BLaER1 treated with 17β-estradiol and CSF1 and Interleukin-3, amounts not matched to agents 10 nM and 100 nM (cell line): Measurements from ENCODE around the gene ZNF436.

Experiments used
- H3K27ac ChIP-seq, 11 experiments: shearing (Covaris generic); formaldehyde crosslinking; 2 replicates each; pipeline ENCODE4 v1.8.1; 2022
- H3K27me3 ChIP-seq, 11 experiments: shearing (Covaris generic); formaldehyde crosslinking; 2 replicates each; pipeline ENCODE4 v1.8.1; 2022
- H3K36me3 ChIP-seq, 11 experiments: shearing (Covaris generic); formaldehyde crosslinking; 2 replicates each; pipeline ENCODE4 v1.8.1; 2022
- H3K4me1 ChIP-seq, 10 experiments: shearing (Covaris generic); formaldehyde crosslinking; 2 replicates each; pipeline ENCODE4 v1.8.1; 2022
- H3K4me2 ChIP-seq, 11 experiments: shearing (Covaris generic); formaldehyde crosslinking; 2 replicates each; pipeline ENCODE4 v1.8.1; 2022
- H3K4me3 ChIP-seq, 10 experiments: shearing (Covaris generic); formaldehyde crosslinking; 2 replicates each; pipeline ENCODE4 v1.8.1; 2022
- H3K9ac ChIP-seq, 11 experiments: shearing (Covaris generic); formaldehyde crosslinking; 2 replicates each; pipeline ENCODE4 v1.8.1; 2022
- H3K9me3 ChIP-seq, 11 experiments: shearing (Covaris generic); formaldehyde crosslinking; replicated peaks in 1 of 11; 2 replicates each; pipeline ENCODE4 v1.8.1; 2022
- H4K20me1 ChIP-seq, 11 experiments: shearing (Covaris generic); formaldehyde crosslinking; 2 replicates each; pipeline ENCODE4 v1.8.1; 2022
- Cebpa-rat ChIP-seq, 11 experiments: shearing (Covaris generic); IDR thresholded peaks; 2 replicates each; pipeline ENCODE4 v1.8.1; 2022

ZNF436 gene

DNA sequence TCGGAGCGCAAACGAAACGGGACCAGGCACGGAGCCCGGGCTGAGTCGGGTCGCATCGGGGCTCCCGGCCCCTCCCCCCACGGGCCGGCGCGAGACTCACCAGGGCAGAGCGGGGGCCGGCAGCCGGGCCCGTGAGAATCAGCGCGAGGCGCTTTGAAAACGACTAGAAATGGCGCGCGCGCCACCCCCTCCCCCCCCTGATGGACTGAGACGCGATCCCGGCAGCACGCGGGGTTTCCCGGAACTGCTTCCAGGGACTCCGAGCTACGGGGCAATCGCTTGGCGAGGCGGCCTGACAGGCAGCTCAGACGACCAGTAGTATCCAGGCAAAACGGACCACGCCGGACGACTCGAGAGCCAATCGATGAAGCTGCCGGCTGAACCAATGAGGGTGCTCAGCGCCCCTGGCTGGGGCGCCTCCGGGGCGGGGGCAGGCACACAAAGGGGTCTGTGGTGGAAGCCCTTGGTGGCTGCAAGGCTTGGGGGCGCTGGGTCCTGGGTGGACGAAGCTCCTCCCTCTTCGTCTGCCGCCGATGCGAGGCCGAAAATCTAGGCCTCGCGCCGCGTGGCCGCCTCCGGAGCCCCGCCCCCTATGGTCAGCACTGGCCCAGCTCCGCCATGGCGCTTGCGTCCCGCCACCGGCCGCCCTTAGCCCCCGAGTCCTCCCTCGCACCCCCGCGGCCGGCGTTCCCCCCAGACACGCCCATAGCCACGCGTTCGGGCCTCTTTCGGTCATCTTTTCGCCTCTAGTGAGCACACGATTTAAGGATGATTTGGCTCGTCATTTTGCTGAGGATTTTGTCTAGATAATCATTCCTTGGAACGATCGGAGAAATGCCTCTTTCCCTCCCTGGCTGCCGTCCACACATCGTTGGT lies 25.3 kb downstream of the ZNF436 start, which contains the start of gene HNRNPR:
HNRNPR (minus strand) TSS at position 174 of the 876 bp plus-strand sequence. CDS start 3,276 bp downstream, outside the sequence.
- H3K27ac ChIP-seq = peak within 1 kb of the TSS; percentile 85 to 100 (median 97)
- peaks cover 0 to 20% (median 13%) of the 10 kb centered on the region in 11 experiments; a peak in 9 of 22 replicates for H3K36me3 ChIP-seq
- H3K4me1 ChIP-seq = peaks cover 25 to 41% (median 38%) of the 10 kb centered on the region in 10 experiments
- H4K20me1 ChIP-seq = peaks cover 39 to 42% (median 41%) of the 10 kb centered on the region in 11 experiments
- H3K4me2 ChIP-seq = peak within 1 kb of the TSS; percentile 82 to 98 (median 93)
- peak within 1 kb of the TSS; percentile 94 to 99 (median 99) for H3K9ac ChIP-seq
- H3K9me3 ChIP-seq = peaks cover 0 to 13% (median 9%) of the 10 kb centered on the region in 11 experiments; a peak in 8 of 22 replicates
- no peak for TF ChIP-seq Cebpa-rat (IDR thresholded peaks at IDR 0.05)
- H3K27me3 ChIP-seq = no peaks in the 10 kb centered on the region
- peak within 1 kb of the TSS; percentile 71 to 89 (median 80) for H3K4me3 ChIP-seq

DNA sequence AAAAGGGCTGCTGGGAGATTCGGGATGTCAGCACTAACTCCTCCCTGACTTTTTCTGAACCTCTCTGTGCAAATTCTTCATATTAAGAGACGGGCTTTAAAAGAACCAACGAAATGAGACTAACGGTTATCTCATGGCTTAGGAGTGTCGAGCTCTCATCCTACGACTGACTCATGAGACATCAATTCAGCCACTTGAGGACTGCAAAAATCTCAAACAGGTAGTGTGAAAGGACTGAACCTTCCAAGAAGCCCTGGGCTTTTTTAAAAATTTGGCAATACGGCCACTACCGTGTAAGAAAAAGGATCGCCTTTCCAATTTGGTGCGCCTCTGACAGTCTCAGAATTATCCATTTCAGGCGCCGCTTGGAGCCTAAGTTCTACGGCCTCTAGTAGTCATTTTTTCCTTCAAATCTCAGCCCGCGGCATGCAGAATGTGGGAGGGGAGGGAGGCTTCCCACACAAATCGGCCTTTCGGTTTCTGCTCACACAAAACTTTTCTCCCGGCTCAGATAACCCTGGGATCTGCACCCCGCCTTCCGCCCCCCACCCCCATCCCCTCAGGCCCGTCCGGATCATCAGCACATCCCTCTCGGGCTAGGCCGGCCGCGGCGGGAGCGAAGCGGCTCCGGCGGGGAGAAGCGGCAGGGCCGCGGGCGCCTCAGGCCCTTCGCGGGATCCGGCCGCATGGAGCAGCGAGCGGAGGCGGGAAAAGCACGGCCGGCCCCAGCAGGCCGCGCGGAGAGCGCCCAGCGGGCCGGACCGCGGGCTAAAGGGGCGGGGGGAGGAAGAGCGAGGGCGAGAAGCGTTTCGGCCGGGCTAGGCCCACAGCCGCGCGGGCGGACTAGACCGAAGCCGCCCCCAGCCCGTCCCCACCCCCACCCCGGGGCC lies 26.2 kb downstream of the ZNF436 start:
- H4K20me1 ChIP-seq = peaks cover 48 to 50% (median 49%) of the 10 kb centered on the region in 11 experiments
- peak overlapping the region; percentile 85 to 100 (median 97) for H3K27ac ChIP-seq

DNA sequence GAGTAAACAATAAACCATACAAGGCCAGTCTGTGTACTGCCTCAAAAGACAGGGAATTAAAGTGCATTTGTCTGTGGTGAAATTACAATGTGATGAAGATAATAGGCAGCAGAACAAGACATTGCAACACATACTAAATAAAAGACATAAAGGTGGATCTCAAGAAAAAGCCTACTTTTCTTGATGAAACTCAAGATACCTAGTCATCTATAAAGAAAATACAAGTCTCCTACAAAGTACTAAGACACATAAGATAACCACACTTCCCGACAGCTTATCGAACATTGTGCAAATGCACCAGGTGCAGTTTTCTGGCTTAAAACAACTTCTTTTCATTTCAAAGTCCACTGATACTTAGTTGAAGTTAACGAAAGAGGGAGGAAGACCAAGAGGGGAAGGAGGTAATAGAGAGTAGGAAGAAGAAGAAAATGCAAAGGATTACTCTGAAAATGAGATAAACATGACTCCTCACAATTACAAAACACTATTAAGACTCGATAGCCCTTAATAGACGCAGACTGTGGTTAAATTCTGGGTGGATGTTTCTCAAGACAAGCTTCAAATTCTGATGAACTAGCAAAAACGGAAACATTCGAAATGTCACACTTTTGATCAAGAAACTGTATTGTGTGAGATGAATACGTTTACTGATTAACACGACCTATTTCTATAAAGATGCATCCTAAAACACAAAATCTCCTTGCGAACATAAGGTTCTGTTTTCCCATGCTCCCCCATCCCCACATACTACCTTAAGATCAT lies 27.5 kb downstream of the ZNF436 start:
- Histone ChIP-seq H3K9ac (peak overlapping the region; percentile 94 to 99 (median 99)), H3K27me3 (no peaks in the 10 kb centered on the region), H3K9me3 (peaks cover 0 to 10% (median 7%) of the 10 kb centered on the region in 11 experiments; a peak in 8 of 22 replicates), H3K4me2 (peak overlapping the region; percentile 70 to 98 (median 91)), H3K36me3 (peaks cover 13 to 42% (median 34%) of the 10 kb centered on the region in 11 experiments), H4K20me1 (peaks cover 62 to 64% (median 63%) of the 10 kb centered on the region in 11 experiments), H3K27ac (peak overlapping the region; percentile 85 to 100 (median 97); a peak in 21 of 22 replicates), H3K4me3 (peak overlapping the region; percentile 71 to 89 (median 80)), H3K4me1 (peaks cover 25 to 62% (median 44%) of the 10 kb centered on the region in 10 experiments)
- TF ChIP-seq Cebpa-rat (IDR thresholded peaks at IDR 0.05) = no peak

More for the DNA sequence above, 26.2 kb downstream of the ZNF436 start:
- H3K4me3 ChIP-seq = peak overlapping the region; percentile 71 to 89 (median 80)
- no peaks in the 10 kb centered on the region for H3K27me3 ChIP-seq
- peak overlapping the region; percentile 70 to 98 (median 91) for H3K4me2 ChIP-seq
- H3K4me1 ChIP-seq = peaks cover 25 to 49% (median 44%) of the 10 kb centered on the region in 10 experiments
- peak overlapping the region; percentile 94 to 99 (median 99) for H3K9ac ChIP-seq
- peaks cover 0 to 29% (median 21%) of the 10 kb centered on the region in 11 experiments; a peak in 16 of 22 replicates for H3K36me3 ChIP-seq
- peaks cover 0 to 13% (median 9%) of the 10 kb centered on the region in 11 experiments; a peak in 8 of 22 replicates for H3K9me3 ChIP-seq
- no peak for TF ChIP-seq Cebpa-rat (IDR thresholded peaks at IDR 0.05)

DNA sequence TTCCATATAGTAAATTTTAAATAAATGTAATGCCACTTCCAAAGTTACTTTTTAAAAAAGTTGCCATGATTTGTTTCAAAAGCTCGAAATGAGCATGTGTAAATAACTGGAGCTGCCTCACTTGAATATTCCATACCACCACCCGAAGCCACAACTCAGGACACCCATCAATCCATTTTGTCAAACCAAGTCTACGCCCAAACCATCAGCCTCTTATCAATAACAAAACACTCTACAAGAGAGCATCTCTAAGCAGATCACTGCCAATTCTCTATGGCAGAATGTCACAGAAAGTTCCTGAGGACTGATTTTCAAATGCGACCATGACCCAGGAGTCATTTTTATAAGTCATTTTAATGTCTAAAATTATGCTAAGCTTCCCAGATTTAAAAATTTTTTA lies 30.0 kb downstream of the ZNF436 start:
- Histone ChIP-seq H3K27me3 (no peaks in the 10 kb centered on the region), H3K36me3 (peaks cover 35 to 67% (median 58%) of the 10 kb centered on the region in 11 experiments), H3K4me1 (peaks cover 17 to 55% (median 35%) of the 10 kb centered on the region in 10 experiments), H3K27ac (no peak overlapping the region), H4K20me1 (peaks cover 71 to 89% (median 84%) of the 10 kb centered on the region in 11 experiments), H3K9me3 (no peaks in the 10 kb centered on the region), H3K9ac (no peak overlapping the region), H3K4me3 (no peak overlapping the region; a peak in 2 of 20 replicates), H3K4me2 (peak overlapping the region; percentile 70 to 98 (median 91); a peak in 18 of 22 replicates)
- no peak for TF ChIP-seq Cebpa-rat (IDR thresholded peaks at IDR 0.05)

DNA sequence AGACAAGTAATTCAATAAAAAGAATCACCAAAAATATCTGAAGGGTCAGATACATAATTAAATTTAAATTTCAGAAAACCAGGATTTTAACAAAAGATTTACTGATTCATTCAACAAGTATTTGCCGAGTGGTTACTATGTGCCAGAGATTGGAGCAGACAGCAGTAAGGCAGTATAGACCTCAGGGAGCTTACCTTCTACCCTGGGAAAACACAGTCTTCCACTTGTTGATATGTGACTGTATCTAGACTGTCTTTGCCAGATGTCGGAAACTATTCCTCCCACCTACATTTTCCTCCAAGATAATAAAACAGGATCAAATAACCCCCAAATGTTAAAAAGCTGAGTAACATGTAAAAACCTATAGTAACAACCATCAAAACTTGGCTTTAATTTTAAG lies 31.8 kb downstream of the ZNF436 start:
- Histone ChIP-seq H3K36me3 (peaks cover 53 to 85% (median 76%) of the 10 kb centered on the region in 11 experiments), H3K9me3 (no peaks in the 10 kb centered on the region), H4K20me1 (peaks cover 65 to 100% (median 97%) of the 10 kb centered on the region in 11 experiments), H3K27me3 (no peaks in the 10 kb centered on the region), H3K4me1 (peaks cover 17 to 55% (median 35%) of the 10 kb centered on the region in 10 experiments), H3K4me2 (no peak overlapping the region), H3K4me3 (no peak overlapping the region), H3K27ac (no peak overlapping the region), H3K9ac (no peak overlapping the region)
- no peak for TF ChIP-seq Cebpa-rat (IDR thresholded peaks at IDR 0.05)

DNA sequence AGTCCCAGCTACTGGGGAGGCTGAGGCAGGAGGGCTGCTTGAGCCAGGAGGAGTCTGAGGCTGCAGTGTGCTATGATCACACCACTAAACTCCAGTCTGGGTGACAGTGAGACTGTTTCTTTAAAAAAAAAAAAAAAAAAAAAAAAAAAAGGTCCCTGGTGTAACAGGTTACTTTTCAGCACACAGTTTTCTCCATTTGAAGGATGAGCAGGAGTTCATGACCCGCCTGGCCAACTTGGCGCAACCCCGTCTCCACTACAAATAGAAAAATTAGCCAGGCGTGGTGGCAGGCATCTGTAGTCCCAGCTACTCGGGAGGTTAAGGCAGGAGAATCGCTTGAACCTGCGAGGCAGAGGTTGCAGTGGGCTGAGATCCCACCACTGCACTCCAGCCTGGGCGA lies 37.9 kb downstream of the ZNF436 start:
- no peaks in the 10 kb centered on the region for H3K9me3 ChIP-seq
- peaks cover 96 to 100% (median 99%) of the 10 kb centered on the region in 11 experiments for H3K36me3 ChIP-seq
- no peak overlapping the region for H3K27ac ChIP-seq
- no peaks in the 10 kb centered on the region for H3K27me3 ChIP-seq
- no peak overlapping the region for H3K4me3 ChIP-seq
- H3K4me2 ChIP-seq = no peak overlapping the region
- no peak overlapping the region for H3K9ac ChIP-seq
- TF ChIP-seq Cebpa-rat (IDR thresholded peaks at IDR 0.05) = no peak
- peaks cover 14 to 100% (median 95%) of the 10 kb centered on the region in 11 experiments; a peak in 21 of 22 replicates for H4K20me1 ChIP-seq
- peaks cover 0 to 21% (median 7%) of the 10 kb centered on the region in 10 experiments; a peak in 11 of 20 replicates for H3K4me1 ChIP-seq

DNA sequence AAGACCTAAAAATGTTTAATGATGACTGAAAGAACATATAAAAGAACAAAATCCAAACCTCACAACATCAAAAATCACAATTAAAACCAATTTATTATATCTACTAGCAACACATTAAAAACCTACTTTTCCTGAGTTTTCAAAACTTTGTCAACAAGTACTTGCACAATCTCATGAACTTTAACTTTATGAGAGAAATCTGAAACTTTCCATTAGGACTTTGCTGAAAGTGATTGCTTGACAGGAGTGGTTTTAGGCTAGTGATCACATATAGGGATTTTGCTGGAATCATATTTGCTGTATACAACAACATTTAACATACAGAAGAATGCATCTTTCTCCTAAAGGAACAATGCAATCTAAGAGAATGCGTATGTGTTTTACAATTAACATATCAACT lies 38.8 kb downstream of the ZNF436 start:
- H4K20me1 ChIP-seq = peaks cover 18 to 100% (median 98%) of the 10 kb centered on the region in 11 experiments; a peak in 21 of 22 replicates
- no peak overlapping the region for H3K4me2 ChIP-seq
- H3K4me3 ChIP-seq = no peak overlapping the region
- H3K4me1 ChIP-seq = peaks cover 0 to 21% (median 7%) of the 10 kb centered on the region in 10 experiments; a peak in 11 of 20 replicates
- H3K9me3 ChIP-seq = no peaks in the 10 kb centered on the region
- no peak overlapping the region for H3K9ac ChIP-seq
- H3K36me3 ChIP-seq = peaks cover 97 to 100% (median 99%) of the 10 kb centered on the region in 11 experiments
- no peaks in the 10 kb centered on the region for H3K27me3 ChIP-seq
- H3K27ac ChIP-seq = no peak overlapping the region
- TF ChIP-seq Cebpa-rat (IDR thresholded peaks at IDR 0.05) = no peak

DNA sequence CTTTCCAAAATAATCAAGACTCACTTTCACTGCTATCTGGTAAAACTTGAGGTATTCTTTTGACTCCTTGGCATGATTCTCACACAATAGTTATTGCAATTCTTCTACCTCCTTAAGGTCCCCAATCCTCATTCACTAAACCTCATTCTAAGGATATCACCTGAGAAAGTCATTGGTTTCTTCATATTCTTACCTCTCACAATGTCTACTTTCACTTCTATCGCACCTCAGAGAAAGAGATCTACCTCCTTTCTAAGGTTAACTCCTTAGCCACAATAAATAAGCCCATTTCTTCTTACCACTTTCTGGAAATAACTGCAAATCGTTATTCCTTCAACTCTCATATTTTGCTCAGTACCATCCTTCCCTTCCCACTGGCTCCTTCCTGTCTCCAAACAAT lies 44.2 kb downstream of the ZNF436 start:
- H3K27ac ChIP-seq = no peak overlapping the region
- no peaks in the 10 kb centered on the region for H3K27me3 ChIP-seq
- peaks cover 31 to 100% (median 99%) of the 10 kb centered on the region in 11 experiments; a peak in 20 of 22 replicates for H4K20me1 ChIP-seq
- no peak overlapping the region for H3K9ac ChIP-seq
- no peak for TF ChIP-seq Cebpa-rat (IDR thresholded peaks at IDR 0.05)
- no peak overlapping the region for H3K4me2 ChIP-seq
- H3K4me1 ChIP-seq = peaks cover 0 to 21% (median 9%) of the 10 kb centered on the region in 10 experiments; a peak in 14 of 20 replicates
- H3K9me3 ChIP-seq = no peaks in the 10 kb centered on the region
- H3K36me3 ChIP-seq = peaks cover 97 to 100% (median 100%) of the 10 kb centered on the region in 11 experiments
- no peak overlapping the region for H3K4me3 ChIP-seq
